ENCODE measurements around the gene MGST3.

DNA sequence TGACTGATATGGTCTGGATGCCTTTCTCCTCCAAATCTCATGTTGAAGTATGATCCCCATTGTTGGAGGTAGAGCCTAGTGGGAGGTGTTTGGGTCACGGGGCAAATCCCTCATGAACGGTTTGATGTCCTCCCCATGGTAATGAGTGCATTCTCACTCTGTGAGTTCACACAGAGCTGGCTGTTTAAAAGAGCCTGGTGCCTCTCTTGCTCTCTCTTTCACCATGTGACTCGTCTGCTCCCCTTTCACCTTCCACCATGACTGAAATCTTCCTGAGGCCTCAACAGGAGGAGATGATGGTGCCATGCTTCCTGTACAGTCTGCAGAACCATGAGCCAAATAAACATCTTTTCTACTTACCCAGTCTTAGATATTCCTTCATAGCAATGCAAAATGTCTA lies 37.1 kb downstream of the MGST3 start:
- TF ChIP-seq CTCF (IDR thresholded peaks at IDR 0.05) (no peak), POLR2AphosphoS5 (IDR thresholded peaks at IDR 0.05; ENCODE audit: low read depth, low read length) (no peak), SIN3A (IDR thresholded peaks at IDR 0.05; ENCODE audit: borderline replicate concordance, insufficient read depth, low read depth, low read length) (no peak)
- TF ChIP-seq, protein P1, sequence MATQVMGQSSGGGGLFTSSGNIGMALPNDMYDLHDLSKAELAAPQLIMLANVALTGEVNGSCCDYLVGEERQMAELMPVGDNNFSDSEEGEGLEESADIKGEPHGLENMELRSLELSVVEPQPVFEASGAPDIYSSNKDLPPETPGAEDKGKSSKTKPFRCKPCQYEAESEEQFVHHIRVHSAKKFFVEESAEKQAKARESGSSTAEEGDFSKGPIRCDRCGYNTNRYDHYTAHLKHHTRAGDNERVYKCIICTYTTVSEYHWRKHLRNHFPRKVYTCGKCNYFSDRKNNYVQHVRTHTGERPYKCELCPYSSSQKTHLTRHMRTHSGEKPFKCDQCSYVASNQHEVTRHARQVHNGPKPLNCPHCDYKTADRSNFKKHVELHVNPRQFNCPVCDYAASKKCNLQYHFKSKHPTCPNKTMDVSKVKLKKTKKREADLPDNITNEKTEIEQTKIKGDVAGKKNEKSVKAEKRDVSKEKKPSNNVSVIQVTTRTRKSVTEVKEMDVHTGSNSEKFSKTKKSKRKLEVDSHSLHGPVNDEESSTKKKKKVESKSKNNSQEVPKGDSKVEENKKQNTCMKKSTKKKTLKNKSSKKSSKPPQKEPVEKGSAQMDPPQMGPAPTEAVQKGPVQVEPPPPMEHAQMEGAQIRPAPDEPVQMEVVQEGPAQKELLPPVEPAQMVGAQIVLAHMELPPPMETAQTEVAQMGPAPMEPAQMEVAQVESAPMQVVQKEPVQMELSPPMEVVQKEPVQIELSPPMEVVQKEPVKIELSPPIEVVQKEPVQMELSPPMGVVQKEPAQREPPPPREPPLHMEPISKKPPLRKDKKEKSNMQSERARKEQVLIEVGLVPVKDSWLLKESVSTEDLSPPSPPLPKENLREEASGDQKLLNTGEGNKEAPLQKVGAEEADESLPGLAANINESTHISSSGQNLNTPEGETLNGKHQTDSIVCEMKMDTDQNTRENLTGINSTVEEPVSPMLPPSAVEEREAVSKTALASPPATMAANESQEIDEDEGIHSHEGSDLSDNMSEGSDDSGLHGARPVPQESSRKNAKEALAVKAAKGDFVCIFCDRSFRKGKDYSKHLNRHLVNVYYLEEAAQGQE (IDR thresholded peaks at IDR 0.05; ENCODE audit: insufficient read depth in 1 of 2, low read depth in 2 of 2, low read length in 1 of 2): no peak

Measured in Panc1 (cell line).